ENCODE data around the gene PRAC2. TPM values are rescaled to one million over a fixed set of nuclear protein-coding genes. Genes with fewer than 3 reads are reported as not detected.

The PRAC2 gene
- polyA plus RNA-seq (2012; rRNA removed), result not detected in 2 replicates
- not detected in 2 replicates for polyA plus RNA-seq (2012; cell fraction: cytosol; rRNA removed)
- not detected in 2 replicates for polyA plus RNA-seq (2012; cell fraction: nucleus; rRNA removed)

- no peak within 1 kb of the TSS for H3K9ac ChIP-seq
- H3K27me3 ChIP-seq (ENCODE audit: insufficient read depth), result peaks cover 100% of the 10 kb centered on the region
- H3K36me3 ChIP-seq (replicated peaks in 1 of 2; ENCODE audit: control insufficient read depth in 1 of 2, insufficient read depth in 2 of 2, low read length in 1 of 2), result no peaks in the 10 kb centered on the region
- H3K27ac ChIP-seq (ENCODE audit: low read depth in 2 of 2, low read length in 1 of 2), result no peak within 1 kb of the TSS
- POLR2A ChIA-PET, result no interaction called here
- H3K79me2 ChIP-seq (ENCODE audit: insufficient read depth), result no peaks in the 10 kb centered on the region
- no peak within 1 kb of the TSS for H3K4me3 ChIP-seq (ENCODE audit: low read depth in 2 of 2, low read length in 1 of 2)
- H3F3A ChIP-seq (replicated peaks; ENCODE audit: insufficient read depth), result no peaks in the 10 kb centered on the region
- no peak for TF ChIP-seq USF2 (IDR thresholded peaks at IDR 0.05; ENCODE audit: borderline replicate concordance, low read depth, low read length)
- TF ChIP-seq NFIC (IDR thresholded peaks at IDR 0.05; ENCODE audit: borderline replicate concordance), result no peak
- no peak for TF ChIP-seq MAX (IDR thresholded peaks at IDR 0.05; ENCODE audit: low read depth)
- no peak for TF ChIP-seq FOSL2 (IDR thresholded peaks at IDR 0.05; ENCODE audit: borderline replicate concordance, low read depth)
- TF ChIP-seq USF1 (IDR thresholded peaks at IDR 0.05; ENCODE audit: borderline replicate concordance, low read depth), result no peak
- no peak for TF ChIP-seq PBX3 (IDR thresholded peaks at IDR 0.05)
- no peaks in the 10 kb centered on the region for H3K9me2 ChIP-seq
- H2AFZ ChIP-seq (ENCODE audit: low read depth), result no peak within 1 kb of the TSS
- no peak within 1 kb of the TSS for H3K4me2 ChIP-seq
- WGBS (ENCODE audit: low lambda C conversion rate), result 16% methylated on average over 21 of the region's 21 CpGs
- no peak for DNase-seq
- no peaks in the 10 kb centered on the region for H3K9me3 ChIP-seq
- CTCF ChIA-PET, result interaction anchor here (0.7 to 13.9 kb wide), 23 partner anchors 8 to 499 kb away, joined by 3 to 328 read pairs (median 18); partner anchors contain the start of gene TTLL6
- peaks cover 5% of the 10 kb centered on the region; the same call in 1 of the 2 replicates for H4K20me1 ChIP-seq (ENCODE audit: insufficient read depth)
- no peaks in the 10 kb centered on the region for H3K4me1 ChIP-seq (ENCODE audit: control insufficient read depth in 1 of 2, insufficient read depth in 2 of 2, low read depth in 1 of 2, low read length in 1 of 2)
Observed at GRCh38 chr17:48722915-48723422, at the start of gene PRAC2. TSS of gene PRAC2 (plus strand) at chr17:48723185. CDS start at chr17:48724411, 1,226 bp downstream.

GRCh38 chr17:48676963-48677558 is 45.9 kb upstream of the PRAC2 start:
- peaks cover 3% of the 10 kb centered on the region for H3F3A ChIP-seq (replicated peaks; ENCODE audit: insufficient read depth)
- WGBS (ENCODE audit: low lambda C conversion rate), result 11% methylated on average over 6 of the region's 6 CpGs
- no peak overlapping the region for H3K9ac ChIP-seq
- no peak overlapping the region for H3K27ac ChIP-seq (ENCODE audit: low read depth in 2 of 2, low read length in 1 of 2)
- DNase-seq, result no peak
- no peaks in the 10 kb centered on the region for H3K36me3 ChIP-seq (replicated peaks in 1 of 2; ENCODE audit: control insufficient read depth in 1 of 2, insufficient read depth in 2 of 2, low read length in 1 of 2)
- H2AFZ ChIP-seq (ENCODE audit: low read depth), result no peak overlapping the region
- ChIA-PET CTCF (interaction anchor here (1.5 to 9.7 kb wide), 5 partner anchors 9 to 355 kb away, joined by 7 to 113 read pairs (median 43); no protein-coding TSS in a partner anchor), POLR2A (no interaction called here)
- H3K9me2 ChIP-seq, result no peaks in the 10 kb centered on the region
- TF ChIP-seq YY1 (IDR thresholded peaks at IDR 0.05; ENCODE audit: low read depth) (no peak), JUND (IDR thresholded peaks at IDR 0.05) (no peak), EP300 (IDR thresholded peaks at IDR 0.05; ENCODE audit: borderline replicate concordance in 1 of 2, low read depth in 1 of 2, low read length in 1 of 2) (no peak), RCOR1 (IDR thresholded peaks at IDR 0.05; ENCODE audit: low read length) (no peak), USF1 (IDR thresholded peaks at IDR 0.05; ENCODE audit: borderline replicate concordance, low read depth) (no peak), FOXJ3 (CRISPR knock-in tag; IDR thresholded peaks at IDR 0.05) (no peak)
- no peaks in the 10 kb centered on the region for H4K20me1 ChIP-seq (ENCODE audit: insufficient read depth)
- H3K79me2 ChIP-seq (ENCODE audit: insufficient read depth), result no peaks in the 10 kb centered on the region
- H3K4me2 ChIP-seq, result no peak overlapping the region
- no peak overlapping the region for H3K4me3 ChIP-seq (ENCODE audit: low read depth in 2 of 2, low read length in 1 of 2)
- H3K27me3 ChIP-seq (ENCODE audit: insufficient read depth), result peaks cover 91% of the 10 kb centered on the region
- H3K9me3 ChIP-seq, result no peaks in the 10 kb centered on the region
- H3K4me1 ChIP-seq (ENCODE audit: control insufficient read depth in 1 of 2, insufficient read depth in 2 of 2, low read depth in 1 of 2, low read length in 1 of 2), result no peaks in the 10 kb centered on the region
